GM23248 (cell line): ENCODE measurements around the gene DIP2C. TPM values are rescaled to one million over a fixed set of nuclear protein-coding genes. Genes with fewer than 3 reads are reported as not detected.
"Not testable (repeated sequence)": the region's sequence is repeated elsewhere in the genome, so short reads cannot be mapped to it uniquely, and the experiment has no call there.

Experiments
- DNase-seq: peaks from one replicate; pipeline ENCODE4 v3.0.0-alpha.2; 2015
- H2AFZ ChIP-seq: fragments of 200-600 bp; sonication (generic); 2 replicates; pipeline ENCODE4 v1.6.1; 2016; ENCODE audit warnings: antibody characterized with exemption
- H3F3A ChIP-seq: fragments of 200-600 bp; sonication (generic); 2 replicates; pipeline ENCODE4 v1.6.1; 2016; ENCODE audit warnings: mild to moderate bottlenecking, antibody characterized with exemption, mixed run types; ENCODE audit not compliant: insufficient read depth
- H3K27ac ChIP-seq: fragments of 200-600 bp; sonication (generic); 2 replicates; pipeline ENCODE4 v1.5.1; 2016; ENCODE audit warnings: mild to moderate bottlenecking
- H3K27me3 ChIP-seq: fragments of 200-600 bp; sonication (generic); replicated peaks from 2 replicates; pipeline ENCODE4 v1.6.1; 2016; ENCODE audit warnings: mild to moderate bottlenecking; ENCODE audit not compliant: insufficient read depth
- H3K36me3 ChIP-seq: fragments of 200-600 bp; sonication (generic); 2 replicates; pipeline ENCODE4 v1.6.1; 2016; ENCODE audit warnings: low read depth, mild to moderate bottlenecking
- H3K4me1 ChIP-seq: fragments of 200-600 bp; sonication (generic); 2 replicates; pipeline ENCODE4 v1.6.1; 2016; ENCODE audit warnings: mild to moderate bottlenecking; ENCODE audit not compliant: insufficient read depth
- H3K4me2 ChIP-seq: fragments of 200-600 bp; sonication (generic); one replicate; pipeline ENCODE4 v1.6.1; 2016; ENCODE audit warnings: mild to moderate bottlenecking; ENCODE audit not compliant: unreplicated experiment
- H3K4me3 ChIP-seq: fragments of 200-600 bp; sonication (generic); 2 replicates; pipeline ENCODE4 v1.5.1; 2016; ENCODE audit warnings: mild to moderate bottlenecking
- H3K79me2 ChIP-seq: fragments of 200-600 bp; sonication (generic); 2 replicates; pipeline ENCODE4 v1.6.1; 2016; ENCODE audit warnings: mild to moderate bottlenecking; ENCODE audit not compliant: insufficient read depth
- H3K9ac ChIP-seq: fragments of 200-600 bp; sonication (generic); 2 replicates; pipeline ENCODE4 v1.6.1; 2016; ENCODE audit warnings: mild to moderate bottlenecking
- H3K9me2 ChIP-seq: fragments of 200-600 bp; sonication (generic); 2 replicates; pipeline ENCODE4 v1.6.1; 2016; ENCODE audit warnings: mixed run types, mild to moderate bottlenecking, moderate library complexity; ENCODE audit not compliant: insufficient read depth
- H3K9me3 ChIP-seq: fragments of 200-600 bp; sonication (generic); one replicate; pipeline ENCODE4 v1.6.1; 2017; ENCODE audit warnings: low read depth
- H4K20me1 ChIP-seq: fragments of 200-600 bp; sonication (generic); 2 replicates; pipeline ENCODE4 v1.6.0; 2016; ENCODE audit not compliant: insufficient read depth
- EZH2 ChIP-seq: fragments of 200-600 bp; sonication (generic); IDR thresholded peaks from 2 replicates; pipeline ENCODE4 v1.6.1; 2018; ENCODE audit warnings: antibody characterized with exemption, mild to moderate bottlenecking; ENCODE audit not compliant: insufficient read depth, poor library complexity, severe bottlenecking
- EZH2phosphoT487 ChIP-seq: fragments of 200-600 bp; sonication (generic); IDR thresholded peaks from 2 replicates; pipeline ENCODE4 v1.6.1; 2018; ENCODE audit warnings: antibody characterized with exemption, moderate library complexity, mild to moderate bottlenecking, low read depth; ENCODE audit not compliant: insufficient read depth
- WGBS, 2 experiments: methylation state at CpG; one replicate each; pipeline ENCODE4 v1.1.6; 2015 to 2017; ENCODE audit warnings: low lambda C conversion rate in 2 of 2, low coverage in 1 of 2; ENCODE audit errors: missing lambda C conversion rate in 2 of 2; 5-methylcytosine and 5-hydroxymethylcytosine counted together
- in situ Hi-C: fragments of 300-500 bp; cut with MboI; formaldehyde crosslinking; loops from 2 replicates; pipeline ENCODE4 v1.15.0; 2020
- polyA plus RNA-seq: library from polyadenylated mRNA; unstranded; fragments of >200 nt; fragmentation: Nextera tagmentation; extraction: Ambion mirVana; gene quantifications from 2 replicates; pipeline ENCODE4 v1.2.1, GENCODE V29; 2016
- total RNA-seq: library from RNA; depleted of rRNA; stranded (reverse); fragments of >200 nt; shearing (Covaris generic); gene quantifications from 2 replicates; pipeline ENCODE4 v1.2.3, GENCODE V29; 2014

Gene DIP2C
- total and polyA plus RNA-seq, 2 experiments from 2014 or later, result 12.0 to 13.1 TPM

- in situ Hi-C loops, result no loop called here
- DNase-seq, result peak; percentile 88
- Histone ChIP-seq H3K9me2 (no peaks in the 10 kb centered on the region), H3K4me1 (peaks cover 21% of the 10 kb centered on the region), H2AFZ (no peak overlapping the region), H3K4me2 (no peak overlapping the region), H3K4me3 (no peak overlapping the region), H3K9me3 (no peaks in the 10 kb centered on the region), H3K79me2 (no peaks in the 10 kb centered on the region), H4K20me1 (no peaks in the 10 kb centered on the region), H3K9ac (no peak overlapping the region; the same call in 1 of the 2 replicates), H3K36me3 (peaks cover 13% of the 10 kb centered on the region; the same call in 1 of the 2 replicates), H3K27ac (no peak overlapping the region), H3K27me3 (no peaks in the 10 kb centered on the region), H3F3A (peaks cover 15% of the 10 kb centered on the region)
- TF ChIP-seq EZH2phosphoT487, result no peak
- TF ChIP-seq EZH2, result no peak
- 48 to 50% methylated on average over 18 to 22 of the region's 22 CpGs for WGBS, 2 experiments
Observed at GRCh38 chr10:369684-370448, 319.6 kb downstream of the DIP2C start.

DNA sequence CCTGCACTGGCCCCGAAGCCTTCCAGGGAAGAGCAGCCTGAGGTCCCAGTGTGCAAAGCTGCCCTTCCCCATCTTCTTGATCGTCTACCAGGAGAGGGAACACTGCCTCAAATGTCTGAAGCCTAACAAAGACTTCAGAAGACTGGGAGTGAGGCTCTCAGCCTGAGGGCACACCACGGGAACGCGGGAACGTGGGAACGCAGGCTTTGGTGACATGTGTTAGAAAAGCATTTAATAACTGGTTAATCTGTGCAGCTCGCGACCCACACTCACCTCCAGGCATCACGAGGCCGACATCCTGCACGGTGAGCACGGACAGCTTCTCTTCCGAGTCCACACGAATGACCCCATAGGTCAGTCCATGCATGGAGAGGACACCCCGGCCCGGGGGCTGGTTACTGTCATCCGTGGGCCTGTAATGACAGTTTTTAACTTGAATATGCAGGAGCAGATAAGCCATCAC, 320.2 kb downstream of the DIP2C start:
- no peak overlapping the region for H3K27ac ChIP-seq
- H3F3A ChIP-seq, result peaks cover 13% of the 10 kb centered on the region
- peaks cover 13% of the 10 kb centered on the region; the same call in 1 of the 2 replicates for H3K36me3 ChIP-seq
- no peak for DNase-seq
- no peak overlapping the region for H3K4me3 ChIP-seq
- H3K27me3 ChIP-seq, result no peaks in the 10 kb centered on the region
- no peaks in the 10 kb centered on the region for H3K9me3 ChIP-seq
- H3K4me1 ChIP-seq, result peaks cover 18% of the 10 kb centered on the region
- no peak overlapping the region for H2AFZ ChIP-seq
- H4K20me1 ChIP-seq, result no peaks in the 10 kb centered on the region
- no peak overlapping the region for H3K9ac ChIP-seq
- H3K4me2 ChIP-seq, result no peak overlapping the region
- TF ChIP-seq EZH2phosphoT487 (no peak), EZH2 (no peak)
- WGBS, 2 experiments, result 89 to 92% methylated on average over 18 of the region's 18 CpGs
- H3K9me2 ChIP-seq, result no peaks in the 10 kb centered on the region
- no peaks in the 10 kb centered on the region for H3K79me2 ChIP-seq
- in situ Hi-C loops, result no loop called here

DNA sequence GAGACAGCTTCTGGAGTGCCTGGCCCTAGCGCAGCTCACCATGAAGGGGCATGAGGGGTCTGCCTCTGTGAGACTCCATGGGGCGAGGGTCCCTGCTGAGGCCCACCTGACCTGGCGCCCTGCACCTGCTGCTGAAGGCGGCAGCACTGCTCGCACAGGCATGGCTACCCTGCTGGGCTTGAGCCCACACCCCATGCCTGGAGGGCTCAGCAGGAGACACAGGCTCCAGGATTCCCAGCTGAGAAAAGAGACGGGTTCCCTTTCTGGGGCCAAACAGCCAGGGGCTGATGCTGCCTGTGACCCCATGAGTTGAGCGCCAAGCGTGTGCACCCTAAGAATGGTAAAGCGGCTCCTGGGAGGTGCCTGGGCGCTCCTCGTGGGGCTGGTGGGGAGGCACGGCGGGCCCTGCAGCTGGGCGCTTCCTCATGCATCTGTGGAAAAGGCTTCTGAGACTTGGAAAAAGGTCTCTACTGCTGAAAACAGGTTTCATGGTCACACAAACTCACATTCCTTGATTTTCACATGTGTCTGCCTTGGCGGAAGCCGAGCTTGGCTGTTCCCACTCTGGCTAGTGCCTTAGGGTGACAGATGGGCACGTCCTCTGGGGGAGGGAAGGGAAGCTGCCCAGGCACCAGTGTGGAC, 320.8 kb downstream of the DIP2C start:
- Histone ChIP-seq H3K27ac (no peak overlapping the region), H3K9me2 (no peaks in the 10 kb centered on the region), H3K9ac (no peak overlapping the region), H3F3A (peaks cover 7% of the 10 kb centered on the region), H4K20me1 (no peaks in the 10 kb centered on the region), H3K36me3 (peaks cover 18% of the 10 kb centered on the region; the same call in 1 of the 2 replicates), H3K4me1 (peaks cover 13% of the 10 kb centered on the region), H3K4me2 (no peak overlapping the region), H3K9me3 (no peaks in the 10 kb centered on the region), H2AFZ (no peak overlapping the region), H3K27me3 (no peaks in the 10 kb centered on the region), H3K4me3 (no peak overlapping the region), H3K79me2 (no peaks in the 10 kb centered on the region)
- in situ Hi-C loops, result no loop called here
- no peak for DNase-seq
- no peak for TF ChIP-seq EZH2phosphoT487
- no peak for TF ChIP-seq EZH2
- WGBS, 2 experiments, result 97 to 99% methylated on average over 16 to 17 of the region's 17 CpGs

DNA sequence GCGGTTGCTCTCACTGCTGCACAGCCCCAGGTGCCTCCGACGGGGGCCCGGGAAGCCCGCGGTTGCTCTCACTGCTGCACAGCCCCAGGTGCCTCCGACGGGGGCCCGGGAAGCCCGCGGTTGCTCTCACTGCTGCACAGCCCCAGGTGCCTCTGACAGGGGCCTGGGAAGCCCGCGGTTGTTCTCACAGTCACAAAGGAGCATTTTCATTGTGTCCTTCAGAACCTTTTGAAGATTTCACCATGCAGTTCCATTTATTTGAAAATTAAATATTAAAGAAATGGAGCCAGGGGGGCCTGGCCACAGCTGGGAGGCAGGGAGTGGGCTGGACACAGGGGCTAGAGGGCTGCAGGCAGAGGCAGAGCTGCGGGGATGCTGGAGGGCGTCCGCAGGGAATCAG, 321.4 kb downstream of the DIP2C start:
- H3K4me1 ChIP-seq, DNase-seq, H4K20me1 ChIP-seq, H3K9me3 ChIP-seq, H3F3A ChIP-seq, H3K27me3 ChIP-seq, H3K27ac ChIP-seq, H3K4me3 ChIP-seq, H2AFZ ChIP-seq, H3K79me2 ChIP-seq, H3K9me2 ChIP-seq, H3K9ac ChIP-seq, in situ Hi-C loops, H3K4me2 ChIP-seq: not testable (repeated sequence)
- 81 to 88% methylated on average over 7 to 8 of the region's 16 CpGs for WGBS, 2 experiments
- H3K36me3 ChIP-seq, result peaks cover 18% of the 10 kb centered on the region; the same call in 1 of the 2 replicates
